Karpas-422 (cell line): ENCODE data around the gene FREM2. TPM values are rescaled to one million over a fixed set of nuclear protein-coding genes. Genes with fewer than 3 reads are reported as not detected.

ENCODE experiments used
- DNase-seq: peaks from one replicate; pipeline ENCODE4 v3.0.0-alpha.2; 2015
- H2AFZ ChIP-seq: fragments of 200-600 bp; sonication (generic); 2 replicates; pipeline ENCODE4 v1.6.1; 2014; ENCODE audit warnings: antibody characterized with exemption, low read length, mixed read lengths
- H3K27ac ChIP-seq: fragments of 200-600 bp; sonication (generic); 2 replicates; pipeline ENCODE4 v1.5.1; 2014; ENCODE audit warnings: mild to moderate bottlenecking, low read length, moderate library complexity
- H3K27me3 ChIP-seq: fragments of 200-600 bp; sonication (generic); 2 replicates; pipeline ENCODE4 v1.6.1; 2014; ENCODE audit warnings: low read length, mixed read lengths
- H3K36me3 ChIP-seq: fragments of 200-600 bp; sonication (generic); 2 replicates; pipeline ENCODE4 v1.6.1; 2014; ENCODE audit warnings: low read length, mixed read lengths; ENCODE audit not compliant: insufficient read depth
- H3K4me1 ChIP-seq: fragments of 200-600 bp; sonication (generic); 2 replicates; pipeline ENCODE4 v1.6.1; 2014; ENCODE audit warnings: mild to moderate bottlenecking, low read length, mixed read lengths
- H3K4me2 ChIP-seq: fragments of 200-600 bp; sonication (generic); 2 replicates; pipeline ENCODE4 v1.6.1; 2014; ENCODE audit warnings: low read length, low read depth, mild to moderate bottlenecking; ENCODE audit not compliant: poor library complexity, severe bottlenecking
- H3K4me3 ChIP-seq: fragments of 200-600 bp; sonication (generic); 2 replicates; pipeline ENCODE4 v1.5.1; 2014; ENCODE audit warnings: mild to moderate bottlenecking, antibody characterized with exemption, low read length, mixed read lengths
- H3K79me2 ChIP-seq: fragments of 200-600 bp; sonication (generic); 2 replicates; pipeline ENCODE4 v1.6.1; 2014; ENCODE audit warnings: mild to moderate bottlenecking, low read length, mixed read lengths
- H3K9ac ChIP-seq: fragments of 200-600 bp; sonication (generic); 2 replicates; pipeline ENCODE4 v1.6.0; 2014; ENCODE audit warnings: low read length
- H3K9me2 ChIP-seq: fragments of 200-600 bp; sonication (generic), shearing (Covaris generic); replicated peaks from 2 replicates; pipeline ENCODE4 v1.6.0; 2014; ENCODE audit warnings: mild to moderate bottlenecking, low read length, moderate library complexity; ENCODE audit not compliant: insufficient read depth
- H3K9me3 ChIP-seq: fragments of 300-700, 200-600 bp; sonication (generic); 2 replicates; pipeline ENCODE4 v1.6.1; 2014; ENCODE audit warnings: low read length, mixed read lengths
- H4K20me1 ChIP-seq: fragments of 200-600 bp; sonication (generic); 2 replicates; pipeline ENCODE4 v1.6.1; 2014; ENCODE audit warnings: mild to moderate bottlenecking, antibody characterized with exemption, low read length, low read depth; ENCODE audit not compliant: insufficient read depth
- total RNA-seq: library from RNA; depleted of rRNA; stranded (reverse); fragments of >200 nt; shearing (Covaris generic); gene quantifications from 2 replicates; pipeline ENCODE4 v1.2.3, GENCODE V29; 2014; ENCODE audit warnings: low replicate concordance

FREM2 gene
- total RNA-seq, 1 experiment from 2014 or later: not detected

- DNase-seq: no peak
- no peaks in the 10 kb centered on the region for H4K20me1 ChIP-seq
- H3K4me3 ChIP-seq: no peak overlapping the region
These were observed 67.0 kb downstream of the FREM2 start for GRCh38 chr13:38753878-38754277.

GRCh38 chr13:38755793-38756192, 68.9 kb downstream of the FREM2 start:
- Histone ChIP-seq H3K9ac (no peak overlapping the region), H3K4me2 (no peak overlapping the region), H3K27ac (no peak overlapping the region), H3K79me2 (no peaks in the 10 kb centered on the region), H4K20me1 (no peaks in the 10 kb centered on the region), H3K27me3 (no peaks in the 10 kb centered on the region), H3K4me3 (no peak overlapping the region), H3K4me1 (no peaks in the 10 kb centered on the region), H2AFZ (no peak overlapping the region), H3K9me3 (no peaks in the 10 kb centered on the region), H3K9me2 (no peaks in the 10 kb centered on the region), H3K36me3 (no peaks in the 10 kb centered on the region)
- DNase-seq: no peak

More at GRCh38 chr13:38753878-38754277, 67.0 kb downstream of the FREM2 start:
- Histone ChIP-seq H3K79me2 (no peaks in the 10 kb centered on the region), H3K36me3 (no peaks in the 10 kb centered on the region), H3K4me2 (no peak overlapping the region), H3K9me3 (no peaks in the 10 kb centered on the region), H3K27ac (no peak overlapping the region), H3K27me3 (no peaks in the 10 kb centered on the region), H3K9me2 (no peaks in the 10 kb centered on the region), H3K4me1 (no peaks in the 10 kb centered on the region), H2AFZ (no peak overlapping the region), H3K9ac (no peak overlapping the region)

GRCh38 chr13:38758277-38758676, 71.4 kb downstream of the FREM2 start:
- H3K27me3 ChIP-seq: no peaks in the 10 kb centered on the region
- no peak overlapping the region for H3K9ac ChIP-seq
- no peaks in the 10 kb centered on the region for H4K20me1 ChIP-seq
- no peak overlapping the region for H3K4me3 ChIP-seq
- H3K4me2 ChIP-seq: no peak overlapping the region
- no peak overlapping the region for H2AFZ ChIP-seq
- no peak for DNase-seq
- no peaks in the 10 kb centered on the region for H3K9me2 ChIP-seq
- no peaks in the 10 kb centered on the region for H3K36me3 ChIP-seq
- no peaks in the 10 kb centered on the region for H3K79me2 ChIP-seq
- no peaks in the 10 kb centered on the region for H3K9me3 ChIP-seq
- H3K4me1 ChIP-seq: no peaks in the 10 kb centered on the region
- no peak overlapping the region for H3K27ac ChIP-seq

GRCh38 chr13:38759390-38759789, 72.5 kb downstream of the FREM2 start:
- Histone ChIP-seq H3K9ac (no peak overlapping the region), H3K4me1 (no peaks in the 10 kb centered on the region), H3K9me2 (no peaks in the 10 kb centered on the region), H3K27ac (no peak overlapping the region), H3K9me3 (no peaks in the 10 kb centered on the region), H3K79me2 (no peaks in the 10 kb centered on the region), H3K4me2 (no peak overlapping the region), H3K4me3 (no peak overlapping the region), H3K36me3 (no peaks in the 10 kb centered on the region), H2AFZ (no peak overlapping the region), H4K20me1 (no peaks in the 10 kb centered on the region), H3K27me3 (no peaks in the 10 kb centered on the region)
- DNase-seq: no peak

GRCh38 chr13:38763446-38764381, 76.8 kb downstream of the FREM2 start:
- Histone ChIP-seq H3K9ac (no peak overlapping the region), H3K27ac (no peak overlapping the region), H2AFZ (no peak overlapping the region), H3K79me2 (no peaks in the 10 kb centered on the region), H3K36me3 (no peaks in the 10 kb centered on the region), H3K27me3 (no peaks in the 10 kb centered on the region), H3K4me3 (no peak overlapping the region), H3K4me2 (no peak overlapping the region), H3K9me3 (no peaks in the 10 kb centered on the region), H3K4me1 (no peaks in the 10 kb centered on the region), H4K20me1 (no peaks in the 10 kb centered on the region), H3K9me2 (no peaks in the 10 kb centered on the region)
- DNase-seq: peak; percentile 60

GRCh38 chr13:38766799-38767198, 79.9 kb downstream of the FREM2 start:
- H3K36me3 ChIP-seq: no peaks in the 10 kb centered on the region
- H2AFZ ChIP-seq: no peak overlapping the region
- no peak overlapping the region for H3K4me2 ChIP-seq
- H3K27ac ChIP-seq: no peak overlapping the region
- H3K4me3 ChIP-seq: no peak overlapping the region
- DNase-seq: no peak
- H4K20me1 ChIP-seq: no peaks in the 10 kb centered on the region
- H3K9ac ChIP-seq: no peak overlapping the region
- H3K79me2 ChIP-seq: no peaks in the 10 kb centered on the region
- no peaks in the 10 kb centered on the region for H3K4me1 ChIP-seq
- no peaks in the 10 kb centered on the region for H3K9me3 ChIP-seq
- no peaks in the 10 kb centered on the region for H3K9me2 ChIP-seq
- no peaks in the 10 kb centered on the region for H3K27me3 ChIP-seq

- Histone ChIP-seq H3K9ac (no peak overlapping the region), H3K79me2 (no peaks in the 10 kb centered on the region), H3K9me2 (no peaks in the 10 kb centered on the region), H3K27ac (no peak overlapping the region), H3K36me3 (no peaks in the 10 kb centered on the region), H3K4me2 (no peak overlapping the region), H3K4me3 (no peak overlapping the region), H3K9me3 (no peaks in the 10 kb centered on the region), H4K20me1 (no peaks in the 10 kb centered on the region), H2AFZ (no peak overlapping the region), H3K4me1 (no peaks in the 10 kb centered on the region), H3K27me3 (no peaks in the 10 kb centered on the region)
- no peak for DNase-seq
These were observed 80.8 kb downstream of the FREM2 start for GRCh38 chr13:38767506-38768265.

GRCh38 chr13:38769526-38769925, 82.6 kb downstream of the FREM2 start:
- Histone ChIP-seq H3K4me2 (no peak overlapping the region), H3K79me2 (no peaks in the 10 kb centered on the region), H3K27ac (no peak overlapping the region), H3K36me3 (no peaks in the 10 kb centered on the region), H3K4me3 (no peak overlapping the region), H3K9me3 (no peaks in the 10 kb centered on the region), H3K4me1 (no peaks in the 10 kb centered on the region), H4K20me1 (no peaks in the 10 kb centered on the region), H3K27me3 (no peaks in the 10 kb centered on the region), H3K9me2 (no peaks in the 10 kb centered on the region), H2AFZ (no peak overlapping the region), H3K9ac (no peak overlapping the region)
- DNase-seq: no peak
